Measurements from ENCODE around the gene BABAM1. TPM values are rescaled to one million over a fixed set of nuclear protein-coding genes. Genes with fewer than 3 reads are reported as not detected.

Gene BABAM1
- total RNA-seq, 4 donors from 2014 or later: 54.6 to 66.8 (median 63.7) TPM

GRCh38 chr19:17275441-17276175 lies 8.4 kb downstream of the BABAM1 start:
- H3K9me3 ChIP-seq: no peaks in the 10 kb centered on the region
- no peak overlapping the region for H3K27ac ChIP-seq
- no peak for DNase-seq (ENCODE audit: low spot score in 2 of 2)
- 89% methylated on average over 19 of the region's 19 CpGs for WGBS
- H3K4me1 ChIP-seq: no peaks in the 10 kb centered on the region
- no peak overlapping the region for H3K4me3 ChIP-seq
- TF ChIP-seq CTCF (IDR thresholded peaks at IDR 0.05): no peak
- TF ChIP-seq EP300 (IDR thresholded peaks at IDR 0.05): no peak
- TF ChIP-seq POLR2AphosphoS5 (IDR thresholded peaks at IDR 0.05): no peak
- TF ChIP-seq POLR2A (IDR thresholded peaks at IDR 0.05): no peak
- H3K36me3 ChIP-seq: peaks cover 80% of the 10 kb centered on the region
- H3K27me3 ChIP-seq: no peaks in the 10 kb centered on the region

GRCh38 chr19:17279436-17279835 lies 12.2 kb downstream of the BABAM1 start:
- H3K4me1 ChIP-seq: peaks cover 18% of the 10 kb centered on the region
- TF ChIP-seq POLR2A (IDR thresholded peaks at IDR 0.05) (no peak), POLR2AphosphoS5 (IDR thresholded peaks at IDR 0.05) (no peak), EP300 (IDR thresholded peaks at IDR 0.05) (no peak), CTCF (IDR thresholded peaks at IDR 0.05) (no peak)
- H3K9me3 ChIP-seq: no peaks in the 10 kb centered on the region
- no peak overlapping the region for H3K4me3 ChIP-seq
- DNase-seq (ENCODE audit: low spot score in 2 of 2): no peak
- H3K27me3 ChIP-seq: peaks cover 14% of the 10 kb centered on the region
- H3K27ac ChIP-seq: no peak overlapping the region
- peaks cover 44% of the 10 kb centered on the region for H3K36me3 ChIP-seq
- 93% methylated on average over 3 of the region's 3 CpGs for WGBS

- H3K4me3 ChIP-seq: peak within 1 kb of the TSS; percentile 44
- H3K9me3 ChIP-seq: no peaks in the 10 kb centered on the region
- no peak for DNase-seq (ENCODE audit: low spot score in 2 of 2)
- TF ChIP-seq CTCF (IDR thresholded peaks at IDR 0.05) (no peak), POLR2AphosphoS5 (IDR thresholded peaks at IDR 0.05) (no peak), EP300 (IDR thresholded peaks at IDR 0.05) (no peak), POLR2A (IDR thresholded peaks at IDR 0.05) (no peak)
- peaks cover 18% of the 10 kb centered on the region for H3K4me1 ChIP-seq
- H3K27ac ChIP-seq: no peak within 1 kb of the TSS
- H3K36me3 ChIP-seq: peaks cover 23% of the 10 kb centered on the region
- WGBS: 16% methylated on average over 11 of the region's 75 CpGs
- peaks cover 14% of the 10 kb centered on the region for H3K27me3 ChIP-seq
Measured at GRCh38 chr19:17281391-17282304, 14.4 kb downstream of the BABAM1 start, which contains the start of gene ANKLE1. Gene ANKLE1, plus strand, starts transcription at chr19:17281901. Its CDS starts 20 bp downstream, at chr19:17281921.

GRCh38 chr19:17282488-17283125 lies 15.4 kb downstream of the BABAM1 start:
- H3K36me3 ChIP-seq: peaks cover 14% of the 10 kb centered on the region
- peaks cover 14% of the 10 kb centered on the region for H3K27me3 ChIP-seq
- no peaks in the 10 kb centered on the region for H3K9me3 ChIP-seq
- H3K4me1 ChIP-seq: peaks cover 18% of the 10 kb centered on the region
- DNase-seq (ENCODE audit: low spot score in 2 of 2): peak; percentile 80 to 89
- H3K4me3 ChIP-seq: peak overlapping the region; percentile 44
- 8% methylated on average over 10 of the region's 45 CpGs for WGBS
- no peak for TF ChIP-seq POLR2A (IDR thresholded peaks at IDR 0.05)
- peak; percentile 70 to 88 for TF ChIP-seq CTCF (IDR thresholded peaks at IDR 0.05)
- H3K27ac ChIP-seq: no peak overlapping the region

Measured in suprapubic skin (tissue), 4 donors.